DOHH2 (cell line): ENCODE data around the gene EGFLAM.

ENCODE experiments used
- H3F3A ChIP-seq: fragments of 200-600 bp; sonication (generic), shearing (Covaris generic); 2 replicates; pipeline ENCODE4 v1.6.0; 2016; ENCODE audit warnings: antibody characterized with exemption, mild to moderate bottlenecking; ENCODE audit not compliant: control insufficient read depth, insufficient read depth
- H3K27ac ChIP-seq: fragments of 200-600 bp; sonication (generic); 2 replicates; pipeline ENCODE4 v1.5.1; 2014; ENCODE audit warnings: low read depth, mild to moderate bottlenecking, low read length, moderate library complexity
- H3K27me3 ChIP-seq: fragments of 200-600 bp; sonication (generic); 2 replicates; pipeline ENCODE4 v1.6.1; 2014; ENCODE audit warnings: mild to moderate bottlenecking, low read length, mixed read lengths; ENCODE audit not compliant: control insufficient read depth
- H3K36me3 ChIP-seq: fragments of 200-600 bp; sonication (generic); 2 replicates; pipeline ENCODE4 v1.6.1; 2014; ENCODE audit warnings: mild to moderate bottlenecking, low read length, moderate library complexity, mixed read lengths; ENCODE audit not compliant: control insufficient read depth
- H3K4me1 ChIP-seq: fragments of 200-600 bp; sonication (generic); 2 replicates; pipeline ENCODE4 v1.6.1; 2014; ENCODE audit warnings: mild to moderate bottlenecking, low read length, mixed read lengths; ENCODE audit not compliant: control insufficient read depth
- H3K4me2 ChIP-seq: fragments of 200-600 bp; sonication (generic); 2 replicates; pipeline ENCODE4 v1.6.0; 2014; ENCODE audit warnings: mild to moderate bottlenecking, low read length, moderate library complexity
- H3K4me3 ChIP-seq: fragments of 200-600 bp; sonication (generic); 2 replicates; pipeline ENCODE4 v1.5.1; 2014; ENCODE audit warnings: mild to moderate bottlenecking, low read length, mixed read lengths
- H3K79me2 ChIP-seq: fragments of 200-600 bp; sonication (generic); 2 replicates; pipeline ENCODE4 v1.6.1; 2014; ENCODE audit warnings: mild to moderate bottlenecking, low read length, mixed read lengths; ENCODE audit not compliant: control insufficient read depth
- H3K9me2 ChIP-seq: fragments of 200-600 bp; sonication (generic); replicated peaks from 2 replicates; pipeline ENCODE4 v1.6.1; 2014; ENCODE audit warnings: mild to moderate bottlenecking, low read length, mixed read lengths; ENCODE audit not compliant: control insufficient read depth
- H3K9me3 ChIP-seq: fragments of 200-600 bp; sonication (generic); 2 replicates; pipeline ENCODE4 v1.6.1; 2014; ENCODE audit warnings: antibody characterized with exemption, low read length, mixed read lengths; ENCODE audit not compliant: control insufficient read depth, insufficient read depth
- H4K20me1 ChIP-seq: fragments of 200-600 bp; sonication (generic); 2 replicates; pipeline ENCODE4 v1.6.0; 2014; ENCODE audit warnings: low read depth, mild to moderate bottlenecking, antibody characterized with exemption, low read length, moderate library complexity; ENCODE audit not compliant: control insufficient read depth, insufficient read depth
- EZH2phosphoT487 ChIP-seq: fragments of 200-600 bp; sonication (generic); IDR thresholded peaks from 2 replicates; pipeline ENCODE4 v1.6.1; 2017; ENCODE audit warnings: borderline replicate concordance, mild to moderate bottlenecking, antibody characterized with exemption, low read length, moderate library complexity, mixed read lengths
- TF ChIP-seq, protein P1 (sequence below): fragments of 200-600 bp; sonication (generic); IDR thresholded peaks from one replicate; pipeline ENCODE4 v1.5.1; 2014; ENCODE audit warnings: antibody characterized with exemption, mild to moderate bottlenecking, low read depth, low read length; ENCODE audit not compliant: poor library complexity, severe bottlenecking

EGFLAM gene

DNA sequence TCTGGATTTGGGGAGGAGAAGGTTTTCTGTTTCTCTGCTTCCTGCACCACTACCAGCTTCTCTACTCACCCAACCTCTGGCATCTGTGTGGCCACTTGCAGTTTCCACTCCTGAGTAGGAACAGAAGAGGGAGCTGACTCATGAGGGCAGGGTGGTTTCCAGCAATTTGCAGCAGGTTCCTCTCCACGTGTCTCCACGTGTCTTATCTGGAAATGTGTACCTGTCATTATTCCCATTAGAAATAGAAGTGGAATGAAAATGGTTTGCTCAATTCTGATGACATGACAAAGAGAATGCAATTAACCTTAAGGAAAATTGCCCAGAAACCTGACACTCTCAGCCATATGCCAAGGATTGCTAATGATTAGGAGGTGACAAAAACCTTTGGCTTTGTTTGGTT lies 33.0 kb downstream of the EGFLAM start:
- no peaks in the 10 kb centered on the region for H4K20me1 ChIP-seq
- H3K4me3 ChIP-seq, result no peak overlapping the region
- no peaks in the 10 kb centered on the region for H3K9me3 ChIP-seq
- H3F3A ChIP-seq, result no peaks in the 10 kb centered on the region
- no peaks in the 10 kb centered on the region for H3K36me3 ChIP-seq
- no peak for TF ChIP-seq EZH2phosphoT487
- TF ChIP-seq, protein P1, sequence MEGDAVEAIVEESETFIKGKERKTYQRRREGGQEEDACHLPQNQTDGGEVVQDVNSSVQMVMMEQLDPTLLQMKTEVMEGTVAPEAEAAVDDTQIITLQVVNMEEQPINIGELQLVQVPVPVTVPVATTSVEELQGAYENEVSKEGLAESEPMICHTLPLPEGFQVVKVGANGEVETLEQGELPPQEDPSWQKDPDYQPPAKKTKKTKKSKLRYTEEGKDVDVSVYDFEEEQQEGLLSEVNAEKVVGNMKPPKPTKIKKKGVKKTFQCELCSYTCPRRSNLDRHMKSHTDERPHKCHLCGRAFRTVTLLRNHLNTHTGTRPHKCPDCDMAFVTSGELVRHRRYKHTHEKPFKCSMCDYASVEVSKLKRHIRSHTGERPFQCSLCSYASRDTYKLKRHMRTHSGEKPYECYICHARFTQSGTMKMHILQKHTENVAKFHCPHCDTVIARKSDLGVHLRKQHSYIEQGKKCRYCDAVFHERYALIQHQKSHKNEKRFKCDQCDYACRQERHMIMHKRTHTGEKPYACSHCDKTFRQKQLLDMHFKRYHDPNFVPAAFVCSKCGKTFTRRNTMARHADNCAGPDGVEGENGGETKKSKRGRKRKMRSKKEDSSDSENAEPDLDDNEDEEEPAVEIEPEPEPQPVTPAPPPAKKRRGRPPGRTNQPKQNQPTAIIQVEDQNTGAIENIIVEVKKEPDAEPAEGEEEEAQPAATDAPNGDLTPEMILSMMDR, result no peak
- H3K9me2 ChIP-seq, result no peaks in the 10 kb centered on the region
- H3K4me2 ChIP-seq, result no peak overlapping the region
- H3K27me3 ChIP-seq, result no peaks in the 10 kb centered on the region
- no peaks in the 10 kb centered on the region for H3K79me2 ChIP-seq
- no peak overlapping the region for H3K27ac ChIP-seq
- H3K4me1 ChIP-seq, result no peaks in the 10 kb centered on the region

DNA sequence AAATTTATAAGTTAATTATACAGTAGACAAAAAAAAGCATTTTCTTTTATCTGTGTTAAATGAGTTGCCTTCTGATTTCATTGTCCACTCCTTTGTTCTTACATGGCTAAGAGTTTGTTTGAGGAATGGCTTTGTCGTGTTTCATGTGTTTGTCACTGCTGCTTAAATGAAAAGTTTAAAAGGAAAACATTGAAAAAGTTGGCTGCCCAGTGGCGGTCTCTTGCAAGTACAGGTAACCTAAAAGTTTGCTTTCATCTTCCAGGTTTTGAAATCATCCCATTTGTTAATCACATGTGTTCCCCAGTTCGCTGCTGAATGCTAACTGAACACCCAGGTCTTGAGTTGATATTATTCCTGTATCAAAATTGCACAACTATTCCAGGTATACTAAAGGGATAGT lies 33.9 kb downstream of the EGFLAM start:
- H3K36me3 ChIP-seq, result no peaks in the 10 kb centered on the region
- no peaks in the 10 kb centered on the region for H3F3A ChIP-seq
- TF ChIP-seq EZH2phosphoT487, result no peak
- TF ChIP-seq, protein P1, result no peak
- no peak overlapping the region for H3K27ac ChIP-seq
- no peak overlapping the region for H3K4me2 ChIP-seq
- no peak overlapping the region for H3K4me3 ChIP-seq
- H3K4me1 ChIP-seq, result no peaks in the 10 kb centered on the region
- H3K79me2 ChIP-seq, result no peaks in the 10 kb centered on the region
- H3K27me3 ChIP-seq, result no peaks in the 10 kb centered on the region
- H4K20me1 ChIP-seq, result no peaks in the 10 kb centered on the region
- H3K9me3 ChIP-seq, result no peaks in the 10 kb centered on the region
- H3K9me2 ChIP-seq, result no peaks in the 10 kb centered on the region

DNA sequence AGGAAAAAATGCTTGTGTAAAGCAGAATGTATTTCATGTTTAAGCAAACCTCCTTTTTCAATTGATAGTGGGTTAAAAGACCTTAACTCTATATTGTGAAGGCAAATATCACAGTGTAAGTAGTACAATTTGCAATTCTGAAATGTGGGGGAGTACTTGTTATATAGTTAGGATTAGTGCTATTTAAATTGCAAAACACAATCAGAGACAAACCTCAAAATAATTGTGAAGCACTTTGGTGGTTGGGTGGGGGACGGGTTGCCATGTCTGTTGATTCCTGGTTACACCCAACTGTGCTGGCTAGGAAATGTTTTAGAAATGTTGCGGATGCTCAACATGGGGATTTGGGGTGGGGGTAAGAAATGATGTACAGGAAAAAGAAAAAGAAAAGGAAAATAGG lies 37.4 kb downstream of the EGFLAM start:
- Histone ChIP-seq H3K27me3 (no peaks in the 10 kb centered on the region), H3K79me2 (no peaks in the 10 kb centered on the region), H3K9me2 (no peaks in the 10 kb centered on the region), H3F3A (no peaks in the 10 kb centered on the region), H3K27ac (no peak overlapping the region), H3K4me2 (no peak overlapping the region), H3K4me1 (no peaks in the 10 kb centered on the region), H3K9me3 (no peaks in the 10 kb centered on the region), H4K20me1 (no peaks in the 10 kb centered on the region), H3K4me3 (no peak overlapping the region), H3K36me3 (no peaks in the 10 kb centered on the region)
- TF ChIP-seq, protein P1, result no peak
- TF ChIP-seq EZH2phosphoT487, result no peak
